Karpas-422 (cell line): ENCODE measurements around the gene AGPAT1. TPM values are rescaled to one million over a fixed set of nuclear protein-coding genes. Genes with fewer than 3 reads are reported as not detected.

Source experiments
- DNase-seq: peaks from one replicate; pipeline ENCODE4 v3.0.0-alpha.2; 2015
- H2AFZ ChIP-seq: fragments of 200-600 bp; sonication (generic); 2 replicates; pipeline ENCODE4 v1.6.1; 2014; ENCODE audit warnings: antibody characterized with exemption, low read length, mixed read lengths
- H3K27ac ChIP-seq: fragments of 200-600 bp; sonication (generic); 2 replicates; pipeline ENCODE4 v1.5.1; 2014; ENCODE audit warnings: mild to moderate bottlenecking, low read length, moderate library complexity
- H3K27me3 ChIP-seq: fragments of 200-600 bp; sonication (generic); 2 replicates; pipeline ENCODE4 v1.6.1; 2014; ENCODE audit warnings: low read length, mixed read lengths
- H3K36me3 ChIP-seq: fragments of 200-600 bp; sonication (generic); 2 replicates; pipeline ENCODE4 v1.6.1; 2014; ENCODE audit warnings: low read length, mixed read lengths; ENCODE audit not compliant: insufficient read depth
- H3K4me1 ChIP-seq: fragments of 200-600 bp; sonication (generic); 2 replicates; pipeline ENCODE4 v1.6.1; 2014; ENCODE audit warnings: mild to moderate bottlenecking, low read length, mixed read lengths
- H3K4me2 ChIP-seq: fragments of 200-600 bp; sonication (generic); 2 replicates; pipeline ENCODE4 v1.6.1; 2014; ENCODE audit warnings: low read length, low read depth, mild to moderate bottlenecking; ENCODE audit not compliant: poor library complexity, severe bottlenecking
- H3K4me3 ChIP-seq: fragments of 200-600 bp; sonication (generic); 2 replicates; pipeline ENCODE4 v1.5.1; 2014; ENCODE audit warnings: mild to moderate bottlenecking, antibody characterized with exemption, low read length, mixed read lengths
- H3K79me2 ChIP-seq: fragments of 200-600 bp; sonication (generic); 2 replicates; pipeline ENCODE4 v1.6.1; 2014; ENCODE audit warnings: mild to moderate bottlenecking, low read length, mixed read lengths
- H3K9ac ChIP-seq: fragments of 200-600 bp; sonication (generic); 2 replicates; pipeline ENCODE4 v1.6.0; 2014; ENCODE audit warnings: low read length
- H3K9me2 ChIP-seq: fragments of 200-600 bp; sonication (generic), shearing (Covaris generic); replicated peaks from 2 replicates; pipeline ENCODE4 v1.6.0; 2014; ENCODE audit warnings: mild to moderate bottlenecking, low read length, moderate library complexity; ENCODE audit not compliant: insufficient read depth
- H3K9me3 ChIP-seq: fragments of 300-700, 200-600 bp; sonication (generic); 2 replicates; pipeline ENCODE4 v1.6.1; 2014; ENCODE audit warnings: low read length, mixed read lengths
- H4K20me1 ChIP-seq: fragments of 200-600 bp; sonication (generic); 2 replicates; pipeline ENCODE4 v1.6.1; 2014; ENCODE audit warnings: mild to moderate bottlenecking, antibody characterized with exemption, low read length, low read depth; ENCODE audit not compliant: insufficient read depth
- total RNA-seq: library from RNA; depleted of rRNA; stranded (reverse); fragments of >200 nt; shearing (Covaris generic); gene quantifications from 2 replicates; pipeline ENCODE4 v1.2.3, GENCODE V29; 2014; ENCODE audit warnings: low replicate concordance

AGPAT1 gene
- total RNA-seq, 1 experiment from 2014 or later = 74.5 TPM

- Histone ChIP-seq H3K27me3 (no peaks in the 10 kb centered on the region), H3K4me2 (no peak overlapping the region), H3K4me3 (no peak overlapping the region), H2AFZ (no peak overlapping the region), H3K9me2 (no peaks in the 10 kb centered on the region), H3K27ac (no peak overlapping the region), H3K9me3 (no peaks in the 10 kb centered on the region), H3K36me3 (peaks cover 7% of the 10 kb centered on the region; the same call in 1 of the 2 replicates), H4K20me1 (no peaks in the 10 kb centered on the region), H3K79me2 (peaks cover 43% of the 10 kb centered on the region), H3K4me1 (peaks cover 46% of the 10 kb centered on the region), H3K9ac (no peak overlapping the region)
- no peak for DNase-seq
These were observed 2.7 kb downstream of the AGPAT1 start for GRCh38 chr6:32173051-32173727.

- H3K27ac ChIP-seq = no peak overlapping the region
- no peak overlapping the region for H3K4me2 ChIP-seq
- peaks cover 7% of the 10 kb centered on the region; the same call in 1 of the 2 replicates for H3K36me3 ChIP-seq
- H3K4me1 ChIP-seq = peaks cover 34% of the 10 kb centered on the region
- H3K4me3 ChIP-seq = no peak overlapping the region
- H3K27me3 ChIP-seq = no peaks in the 10 kb centered on the region
- no peak for DNase-seq
- no peaks in the 10 kb centered on the region for H3K9me3 ChIP-seq
- H3K9ac ChIP-seq = no peak overlapping the region
- no peaks in the 10 kb centered on the region for H3K9me2 ChIP-seq
- peaks cover 39% of the 10 kb centered on the region for H3K79me2 ChIP-seq
- H2AFZ ChIP-seq = no peak overlapping the region
- no peaks in the 10 kb centered on the region for H4K20me1 ChIP-seq
These were observed 4.7 kb downstream of the AGPAT1 start for GRCh38 chr6:32171234-32171633.

GRCh38 chr6:32170294-32170693 is 5.6 kb downstream of the AGPAT1 start:
- H3K4me3 ChIP-seq = no peak overlapping the region
- no peaks in the 10 kb centered on the region for H3K27me3 ChIP-seq
- H3K9me2 ChIP-seq = no peaks in the 10 kb centered on the region
- H3K27ac ChIP-seq = no peak overlapping the region
- no peaks in the 10 kb centered on the region for H4K20me1 ChIP-seq
- no peaks in the 10 kb centered on the region for H3K9me3 ChIP-seq
- H3K4me2 ChIP-seq = no peak overlapping the region
- peaks cover 33% of the 10 kb centered on the region for H3K4me1 ChIP-seq
- H3K36me3 ChIP-seq = peaks cover 7% of the 10 kb centered on the region; the same call in 1 of the 2 replicates
- no peak overlapping the region for H3K9ac ChIP-seq
- peaks cover 33% of the 10 kb centered on the region for H3K79me2 ChIP-seq
- no peak overlapping the region for H2AFZ ChIP-seq
- no peak for DNase-seq

GRCh38 chr6:32168807-32169591 is 6.9 kb downstream of the AGPAT1 start:
- H3K36me3 ChIP-seq = peaks cover 7% of the 10 kb centered on the region; the same call in 1 of the 2 replicates
- H3K9me3 ChIP-seq = no peaks in the 10 kb centered on the region
- no peaks in the 10 kb centered on the region for H4K20me1 ChIP-seq
- H3K27ac ChIP-seq = peak overlapping the region; percentile 39; the same call in 1 of the 2 replicates
- H3K4me1 ChIP-seq = peaks cover 20% of the 10 kb centered on the region
- H3K4me3 ChIP-seq = no peak overlapping the region
- no peak overlapping the region for H2AFZ ChIP-seq
- peaks cover 20% of the 10 kb centered on the region for H3K79me2 ChIP-seq
- no peak overlapping the region for H3K4me2 ChIP-seq
- no peak overlapping the region; the same call in 1 of the 2 replicates for H3K9ac ChIP-seq
- H3K9me2 ChIP-seq = no peaks in the 10 kb centered on the region
- no peaks in the 10 kb centered on the region for H3K27me3 ChIP-seq
- no peak for DNase-seq

GRCh38 chr6:32168350-32168749 is 7.5 kb downstream of the AGPAT1 start:
- Histone ChIP-seq H3K27me3 (no peaks in the 10 kb centered on the region), H3K4me2 (no peak overlapping the region), H3K9ac (peak overlapping the region; percentile 16; the same call in 1 of the 2 replicates), H4K20me1 (no peaks in the 10 kb centered on the region), H3K27ac (peak overlapping the region; percentile 39), H3K9me3 (no peaks in the 10 kb centered on the region), H2AFZ (no peak overlapping the region), H3K36me3 (peaks cover 7% of the 10 kb centered on the region; the same call in 1 of the 2 replicates), H3K4me3 (no peak overlapping the region), H3K79me2 (peaks cover 14% of the 10 kb centered on the region), H3K4me1 (peaks cover 14% of the 10 kb centered on the region), H3K9me2 (no peaks in the 10 kb centered on the region)
- peak; percentile 62 for DNase-seq

GRCh38 chr6:32167761-32168262 is 8.1 kb downstream of the AGPAT1 start:
- H4K20me1 ChIP-seq = no peaks in the 10 kb centered on the region
- H3K27ac ChIP-seq = peak overlapping the region; percentile 39
- no peak overlapping the region for H3K4me3 ChIP-seq
- H3K9ac ChIP-seq = no peak overlapping the region
- H3K4me2 ChIP-seq = no peak overlapping the region
- no peak overlapping the region for H2AFZ ChIP-seq
- peaks cover 12% of the 10 kb centered on the region for H3K4me1 ChIP-seq
- DNase-seq = no peak
- no peaks in the 10 kb centered on the region for H3K9me2 ChIP-seq
- H3K9me3 ChIP-seq = no peaks in the 10 kb centered on the region
- H3K36me3 ChIP-seq = peaks cover 7% of the 10 kb centered on the region; the same call in 1 of the 2 replicates
- peaks cover 9% of the 10 kb centered on the region; the same call in 1 of the 2 replicates for H3K79me2 ChIP-seq
- no peaks in the 10 kb centered on the region for H3K27me3 ChIP-seq

- Histone ChIP-seq H3K9ac (no peak overlapping the region), H3K4me2 (no peak overlapping the region), H3K4me1 (peaks cover 12% of the 10 kb centered on the region), H3K79me2 (peaks cover 3% of the 10 kb centered on the region; the same call in 1 of the 2 replicates), H3K4me3 (no peak overlapping the region), H3K9me2 (no peaks in the 10 kb centered on the region), H4K20me1 (no peaks in the 10 kb centered on the region), H3K27ac (no peak overlapping the region), H3K36me3 (peaks cover 7% of the 10 kb centered on the region; the same call in 1 of the 2 replicates), H3K27me3 (no peaks in the 10 kb centered on the region), H2AFZ (no peak overlapping the region), H3K9me3 (no peaks in the 10 kb centered on the region)
- no peak for DNase-seq
These were observed 8.6 kb downstream of the AGPAT1 start for GRCh38 chr6:32167154-32167760.
